SK-N-SH (cell line): Measurements from ENCODE around the gene HSPA9.

Experiments used
- FOSL2 ChIP-seq: IDR thresholded peaks from 2 replicates; pipeline ENCODE4 v1.4.0; 2012; ENCODE audit warnings: low read depth, mild to moderate bottlenecking, moderate library complexity, borderline replicate concordance
- MAX ChIP-seq: IDR thresholded peaks from 2 replicates; pipeline ENCODE4 v1.4.0; 2012; ENCODE audit warnings: low read depth
- TF ChIP-seq, protein P1 (sequence below): fragments of 200-600 bp; sonication (generic); IDR thresholded peaks from 2 replicates; pipeline ENCODE4 v1.6.1; 2017; ENCODE audit warnings: antibody characterized with exemption, mild to moderate bottlenecking, moderate library complexity

DNA sequence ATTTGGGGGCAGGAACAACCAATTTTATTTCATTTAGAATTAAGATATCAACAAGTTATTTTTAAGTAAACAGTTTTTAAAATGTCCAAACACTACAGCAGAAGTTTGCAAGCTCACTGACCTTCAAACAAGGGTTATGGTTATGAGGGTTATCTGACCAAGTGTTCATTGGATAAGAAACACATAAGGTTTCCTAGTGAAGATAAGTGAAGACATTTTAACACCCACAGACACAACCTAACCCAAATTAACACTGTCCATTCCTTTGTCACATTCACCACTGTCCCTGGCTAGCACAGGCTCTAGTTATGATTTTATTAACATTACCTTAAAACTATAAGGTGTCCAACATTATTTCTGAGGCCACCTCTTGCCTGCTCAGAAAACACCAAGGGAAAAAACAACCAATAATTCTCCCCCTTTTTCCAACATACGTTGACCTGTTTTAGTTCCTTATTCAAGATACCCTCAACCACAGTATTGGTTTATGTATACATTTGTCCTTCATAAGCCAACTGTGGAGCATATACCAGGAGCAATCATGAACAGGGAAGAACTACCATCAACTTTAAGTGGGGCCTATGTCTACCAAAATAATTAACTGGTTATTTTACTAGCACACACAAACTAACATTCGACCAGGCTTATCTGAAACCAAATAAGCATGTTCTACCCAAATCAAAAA, 36.1 kb downstream of the HSPA9 start:
- TF ChIP-seq, protein P1, sequence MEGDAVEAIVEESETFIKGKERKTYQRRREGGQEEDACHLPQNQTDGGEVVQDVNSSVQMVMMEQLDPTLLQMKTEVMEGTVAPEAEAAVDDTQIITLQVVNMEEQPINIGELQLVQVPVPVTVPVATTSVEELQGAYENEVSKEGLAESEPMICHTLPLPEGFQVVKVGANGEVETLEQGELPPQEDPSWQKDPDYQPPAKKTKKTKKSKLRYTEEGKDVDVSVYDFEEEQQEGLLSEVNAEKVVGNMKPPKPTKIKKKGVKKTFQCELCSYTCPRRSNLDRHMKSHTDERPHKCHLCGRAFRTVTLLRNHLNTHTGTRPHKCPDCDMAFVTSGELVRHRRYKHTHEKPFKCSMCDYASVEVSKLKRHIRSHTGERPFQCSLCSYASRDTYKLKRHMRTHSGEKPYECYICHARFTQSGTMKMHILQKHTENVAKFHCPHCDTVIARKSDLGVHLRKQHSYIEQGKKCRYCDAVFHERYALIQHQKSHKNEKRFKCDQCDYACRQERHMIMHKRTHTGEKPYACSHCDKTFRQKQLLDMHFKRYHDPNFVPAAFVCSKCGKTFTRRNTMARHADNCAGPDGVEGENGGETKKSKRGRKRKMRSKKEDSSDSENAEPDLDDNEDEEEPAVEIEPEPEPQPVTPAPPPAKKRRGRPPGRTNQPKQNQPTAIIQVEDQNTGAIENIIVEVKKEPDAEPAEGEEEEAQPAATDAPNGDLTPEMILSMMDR = no peak
- TF ChIP-seq MAX (no peak), FOSL2 (no peak)
